ENCODE results near the gene HYDIN.

DNA sequence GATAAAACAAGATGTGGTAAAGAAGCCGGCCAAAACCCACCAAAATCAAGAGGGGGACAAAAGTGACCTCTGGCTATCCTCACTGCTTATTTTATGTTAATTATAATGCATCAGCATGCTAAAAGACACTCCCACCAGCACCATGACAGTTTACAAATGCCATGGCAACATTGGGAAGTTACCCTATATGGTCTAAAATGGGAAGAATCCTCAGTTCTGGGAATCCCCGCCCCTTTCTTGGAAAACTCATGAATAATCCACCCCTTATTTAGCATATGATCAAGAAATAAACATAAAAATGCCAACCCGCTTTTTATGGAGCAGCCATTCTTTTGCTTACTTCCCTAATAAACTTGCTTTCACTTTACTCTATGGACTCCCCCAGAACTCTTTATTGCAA is 33.1 kb upstream of the HYDIN start:
- no peak for TF ChIP-seq POLR2AphosphoS5 (IDR thresholded peaks at IDR 0.05)
- TF ChIP-seq EP300 (IDR thresholded peaks at IDR 0.05), result no peak
- TF ChIP-seq, protein P1, sequence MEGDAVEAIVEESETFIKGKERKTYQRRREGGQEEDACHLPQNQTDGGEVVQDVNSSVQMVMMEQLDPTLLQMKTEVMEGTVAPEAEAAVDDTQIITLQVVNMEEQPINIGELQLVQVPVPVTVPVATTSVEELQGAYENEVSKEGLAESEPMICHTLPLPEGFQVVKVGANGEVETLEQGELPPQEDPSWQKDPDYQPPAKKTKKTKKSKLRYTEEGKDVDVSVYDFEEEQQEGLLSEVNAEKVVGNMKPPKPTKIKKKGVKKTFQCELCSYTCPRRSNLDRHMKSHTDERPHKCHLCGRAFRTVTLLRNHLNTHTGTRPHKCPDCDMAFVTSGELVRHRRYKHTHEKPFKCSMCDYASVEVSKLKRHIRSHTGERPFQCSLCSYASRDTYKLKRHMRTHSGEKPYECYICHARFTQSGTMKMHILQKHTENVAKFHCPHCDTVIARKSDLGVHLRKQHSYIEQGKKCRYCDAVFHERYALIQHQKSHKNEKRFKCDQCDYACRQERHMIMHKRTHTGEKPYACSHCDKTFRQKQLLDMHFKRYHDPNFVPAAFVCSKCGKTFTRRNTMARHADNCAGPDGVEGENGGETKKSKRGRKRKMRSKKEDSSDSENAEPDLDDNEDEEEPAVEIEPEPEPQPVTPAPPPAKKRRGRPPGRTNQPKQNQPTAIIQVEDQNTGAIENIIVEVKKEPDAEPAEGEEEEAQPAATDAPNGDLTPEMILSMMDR (IDR thresholded peaks at IDR 0.05), result no peak

Measured in suprapubic skin (tissue), 4 donors.